ENCODE data around the gene BOC. TPM values are rescaled to one million over a fixed set of nuclear protein-coding genes. Genes with fewer than 3 reads are reported as not detected.

The BOC gene
- polyA plus RNA-seq, 3 donors from 2014 or later: not detected

DNA sequence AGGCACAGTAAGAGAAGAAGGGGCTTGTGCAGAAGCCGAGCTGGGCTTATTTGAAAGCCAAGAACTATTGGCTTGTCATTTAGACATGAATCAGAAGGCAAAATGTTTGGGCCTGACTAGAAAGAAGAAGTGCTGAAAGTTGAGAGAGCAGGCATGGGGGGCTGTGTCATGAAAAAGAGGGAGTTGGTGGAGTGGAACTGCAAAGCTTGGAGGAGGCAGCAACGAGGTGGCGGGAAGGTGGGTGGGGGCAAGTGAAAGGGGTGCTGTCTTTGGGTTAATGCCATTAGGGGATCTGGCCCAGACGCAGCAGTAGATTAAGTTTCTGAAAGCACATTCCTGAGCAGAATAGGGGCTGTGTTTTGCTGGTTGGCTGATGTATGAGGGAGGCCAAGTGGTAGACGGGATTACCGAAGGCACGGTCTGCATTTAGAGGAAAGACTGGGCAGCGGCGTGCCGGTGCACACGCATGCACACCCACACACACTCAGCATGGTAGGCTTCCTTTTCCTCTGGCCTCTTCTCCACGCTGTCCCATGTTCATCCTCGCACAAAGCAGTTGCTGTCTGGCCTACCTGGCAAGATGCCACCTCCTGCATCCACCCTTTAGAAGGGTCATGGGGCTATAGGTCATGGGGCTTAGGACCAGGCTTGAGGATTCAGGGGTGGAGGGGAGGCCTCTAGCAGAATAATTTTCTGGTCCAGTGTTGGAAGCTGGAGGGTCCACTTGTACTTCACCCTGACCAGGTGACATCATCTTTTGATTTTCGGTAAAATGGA lies 43.0 kb downstream of the BOC start:
- Mint-ChIP-seq H3K9me3 (no peaks in the 10 kb centered on the region), H3K4me3 (no peak overlapping the region), H3K4me1 (no peaks in the 10 kb centered on the region), H3K27me3 (ENCODE audit: low read depth in 3 of 3) (peaks cover 0 to 2% (median 0%) of the 10 kb centered on the region in 3 donors), H3K27ac (no peak overlapping the region), H3K36me3 (no peaks in the 10 kb centered on the region)
- DNase-seq: no peak

DNA sequence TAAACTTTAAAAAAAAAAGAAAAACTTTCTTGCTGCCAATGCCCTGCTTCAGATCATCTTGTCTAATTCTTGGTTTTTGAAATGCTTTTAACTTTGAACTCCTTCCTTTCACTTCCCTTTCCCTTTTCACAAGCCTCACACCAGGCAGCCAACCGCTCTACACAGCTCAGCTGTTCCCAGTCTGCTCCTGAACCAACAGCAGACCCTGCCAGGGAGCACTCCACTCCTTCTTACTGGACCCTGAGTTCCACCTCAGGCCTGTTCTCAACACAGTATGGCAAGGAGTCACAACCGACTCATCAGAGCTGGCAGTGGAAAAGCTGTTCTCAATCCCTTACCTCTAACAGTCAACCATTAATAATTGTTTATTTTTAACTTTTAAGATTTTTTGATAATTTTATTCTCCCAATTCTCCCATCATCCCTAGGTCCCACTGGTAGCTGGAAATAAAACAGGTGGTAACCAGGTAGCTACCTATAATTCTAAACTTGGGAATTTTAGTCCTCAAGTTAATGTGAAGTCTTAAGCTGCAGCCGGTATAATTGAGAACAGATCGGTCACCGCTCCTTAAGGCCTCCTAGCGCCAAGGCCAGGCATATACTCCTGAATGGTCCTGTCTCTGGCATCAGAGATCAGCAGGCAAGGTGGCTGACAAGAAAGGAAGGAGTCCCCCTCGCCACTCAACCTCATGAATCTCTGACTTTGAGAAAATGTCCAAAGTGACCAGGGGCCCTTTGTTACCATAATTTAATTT lies 43.9 kb downstream of the BOC start:
- peaks cover 0 to 3% (median 2%) of the 10 kb centered on the region in 3 donors for H3K27me3 Mint-ChIP-seq (ENCODE audit: low read depth in 3 of 3)
- H3K4me3 Mint-ChIP-seq: no peak overlapping the region
- no peaks in the 10 kb centered on the region for H3K36me3 Mint-ChIP-seq
- H3K9me3 Mint-ChIP-seq: no peaks in the 10 kb centered on the region
- no peaks in the 10 kb centered on the region for H3K4me1 Mint-ChIP-seq
- no peak overlapping the region for H3K27ac Mint-ChIP-seq
- DNase-seq: no peak

DNA sequence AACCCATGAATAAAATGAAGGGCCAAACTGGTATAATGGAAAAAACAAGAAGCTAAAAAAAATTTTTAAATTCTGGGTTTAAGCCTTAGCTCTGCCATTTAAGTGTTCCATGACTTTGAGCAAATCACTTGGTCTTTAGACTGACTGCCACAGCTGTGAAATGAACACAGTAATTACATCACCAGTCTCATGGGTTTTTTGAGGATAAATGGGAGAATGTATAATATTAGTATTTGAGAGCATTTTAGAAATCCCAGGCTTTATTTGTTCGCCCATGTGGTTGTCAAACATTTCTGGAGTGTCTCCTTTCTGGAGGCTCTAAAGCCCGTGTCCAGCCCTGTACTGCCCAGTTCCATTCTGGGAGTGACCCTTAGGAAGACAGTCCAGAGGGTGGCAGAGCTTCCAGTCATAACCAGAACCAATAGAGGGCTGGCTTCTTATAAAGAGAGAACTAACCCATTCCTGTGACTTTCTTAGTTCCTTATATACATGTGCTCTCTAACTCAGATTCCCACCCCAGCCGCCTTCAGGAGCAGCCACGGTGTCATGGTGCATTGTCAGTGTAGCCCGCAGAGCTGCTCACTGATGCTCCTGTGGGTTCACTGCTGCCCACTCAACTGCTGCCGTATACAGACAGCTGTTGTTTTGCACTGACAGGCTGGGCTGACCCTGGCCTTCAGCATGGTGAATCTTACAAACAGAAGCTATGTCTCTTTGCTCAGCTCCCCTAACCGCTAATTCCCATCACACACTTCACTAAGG lies 44.7 kb downstream of the BOC start:
- Mint-ChIP-seq H3K27me3 (ENCODE audit: low read depth in 3 of 3) (peaks cover 0 to 3% (median 2%) of the 10 kb centered on the region in 3 donors), H3K4me3 (no peak overlapping the region), H3K4me1 (no peaks in the 10 kb centered on the region), H3K36me3 (no peaks in the 10 kb centered on the region), H3K27ac (no peak overlapping the region), H3K9me3 (no peaks in the 10 kb centered on the region)
- no peak for DNase-seq

DNA sequence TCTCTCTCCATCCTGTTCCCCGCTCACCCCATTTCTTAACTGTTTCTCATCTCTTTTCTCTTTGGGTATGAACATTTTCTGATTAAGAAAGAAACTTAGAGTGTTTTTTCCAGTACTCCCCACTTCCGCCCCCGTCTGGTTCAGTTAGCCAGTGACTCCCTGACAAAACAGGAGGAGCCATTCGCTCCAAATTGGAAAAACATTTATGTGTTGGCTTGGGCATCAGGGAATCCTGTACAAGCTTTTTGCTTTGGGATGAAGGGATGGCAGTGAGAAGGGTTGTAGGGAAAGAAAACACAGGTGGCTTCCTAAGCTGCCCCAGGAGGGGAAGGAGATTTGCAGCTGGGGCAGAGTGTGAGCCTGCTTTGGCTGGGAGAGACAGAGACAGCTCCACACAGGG lies 47.0 kb downstream of the BOC start:
- H3K27me3 Mint-ChIP-seq (ENCODE audit: low read depth in 3 of 3): peaks cover 0 to 5% (median 0%) of the 10 kb centered on the region in 3 donors
- no peaks in the 10 kb centered on the region for H3K4me1 Mint-ChIP-seq
- no peak for DNase-seq
- no peak overlapping the region for H3K27ac Mint-ChIP-seq
- no peaks in the 10 kb centered on the region for H3K36me3 Mint-ChIP-seq
- H3K9me3 Mint-ChIP-seq: no peaks in the 10 kb centered on the region
- no peak overlapping the region for H3K4me3 Mint-ChIP-seq

DNA sequence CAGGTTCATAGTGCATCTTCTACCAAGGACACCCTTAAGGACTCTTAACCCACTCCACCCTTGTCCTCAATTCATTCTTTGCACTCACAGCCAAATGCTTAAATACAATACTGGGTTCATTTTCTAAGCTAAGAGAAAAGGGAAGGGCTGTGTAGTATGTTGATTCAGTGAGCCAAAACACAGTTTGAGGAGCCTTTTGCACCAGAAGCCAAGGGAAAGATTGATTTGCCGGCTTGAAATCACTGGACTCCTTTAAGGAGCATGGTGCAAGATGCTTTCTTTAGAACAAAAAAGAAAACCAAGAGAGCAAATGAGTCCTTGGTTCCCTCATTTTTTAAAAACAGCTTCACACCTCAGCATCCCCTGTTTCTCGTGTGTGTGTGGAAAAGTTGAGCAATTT lies 47.8 kb downstream of the BOC start:
- H3K4me1 Mint-ChIP-seq: no peaks in the 10 kb centered on the region
- no peaks in the 10 kb centered on the region for H3K9me3 Mint-ChIP-seq
- H3K27ac Mint-ChIP-seq: no peak overlapping the region
- H3K4me3 Mint-ChIP-seq: no peak overlapping the region
- peaks cover 0 to 5% (median 0%) of the 10 kb centered on the region in 3 donors for H3K27me3 Mint-ChIP-seq (ENCODE audit: low read depth in 3 of 3)
- DNase-seq: no peak
- H3K36me3 Mint-ChIP-seq: no peaks in the 10 kb centered on the region

DNA sequence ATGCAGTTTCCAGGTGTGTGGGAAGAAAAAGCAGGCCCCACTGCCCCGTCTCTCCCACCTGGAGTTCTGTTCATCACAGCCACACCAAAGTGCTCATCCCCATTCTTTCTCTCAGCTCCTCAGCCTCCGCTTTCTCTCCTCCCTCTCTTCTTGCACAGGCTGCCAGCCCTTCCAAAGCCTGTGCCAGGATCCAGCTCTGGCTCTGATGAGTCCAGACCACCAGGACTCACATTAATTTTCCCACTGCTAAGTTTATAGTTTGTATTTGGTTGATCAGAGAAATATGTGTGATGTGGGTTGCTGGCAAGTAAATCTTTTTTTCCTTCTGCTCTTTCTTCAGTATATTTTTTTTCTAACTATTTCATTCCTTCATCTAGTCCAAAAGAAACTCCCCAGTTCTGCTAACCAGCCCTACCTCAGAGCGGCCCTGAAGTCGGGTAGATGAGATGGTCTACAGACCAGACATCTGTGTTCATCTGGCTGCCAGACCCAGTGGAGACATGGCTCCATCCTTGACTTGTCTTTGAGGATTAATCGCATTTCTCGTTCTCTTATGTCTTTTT lies 49.8 kb downstream of the BOC start:
- no peak overlapping the region for H3K27ac Mint-ChIP-seq
- DNase-seq: no peak

DNA sequence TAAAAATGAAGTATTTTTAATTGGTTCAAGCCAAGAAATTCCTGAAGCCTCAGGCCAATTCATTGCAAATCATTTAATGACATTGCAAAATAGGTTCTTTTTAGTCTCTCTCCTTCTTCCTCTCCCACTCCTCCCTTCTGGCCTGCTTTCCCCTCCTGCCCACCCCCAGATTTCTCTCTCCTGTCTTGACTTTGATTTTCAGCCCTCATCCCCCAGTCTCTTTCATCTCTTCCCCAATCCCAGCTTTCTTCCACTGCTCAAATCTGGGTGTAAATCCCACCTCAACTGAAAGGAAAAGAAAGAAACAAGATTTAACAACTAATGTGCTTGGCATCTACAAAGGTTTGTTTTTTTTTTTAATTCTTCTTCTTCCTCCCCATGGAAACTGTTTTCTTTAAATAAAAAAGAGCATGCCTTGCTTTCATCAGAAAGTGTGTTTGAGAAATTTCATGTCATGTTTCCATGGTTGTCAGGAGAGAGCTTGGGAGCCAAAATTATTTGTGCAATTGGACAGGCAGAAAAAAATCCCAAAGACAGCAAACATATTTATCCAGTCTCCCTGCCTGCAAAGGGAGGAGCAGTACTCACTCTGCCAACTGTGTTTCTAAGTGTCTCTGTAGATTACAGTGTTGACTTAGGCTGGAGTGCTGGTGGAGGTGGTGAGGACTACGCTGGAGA lies 50.4 kb downstream of the BOC start:
- no peak overlapping the region for H3K27ac Mint-ChIP-seq
- no peaks in the 10 kb centered on the region for H3K9me3 Mint-ChIP-seq
- no peak overlapping the region for H3K4me3 Mint-ChIP-seq
- peaks cover 0 to 5% (median 0%) of the 10 kb centered on the region in 3 donors for H3K27me3 Mint-ChIP-seq (ENCODE audit: low read depth in 3 of 3)
- DNase-seq: no peak
- H3K4me1 Mint-ChIP-seq: no peaks in the 10 kb centered on the region
- no peaks in the 10 kb centered on the region for H3K36me3 Mint-ChIP-seq

More for the DNA sequence above, 49.8 kb downstream of the BOC start:
- H3K9me3 Mint-ChIP-seq: no peaks in the 10 kb centered on the region
- H3K4me1 Mint-ChIP-seq: no peaks in the 10 kb centered on the region
- peaks cover 0 to 5% (median 0%) of the 10 kb centered on the region in 3 donors for H3K27me3 Mint-ChIP-seq (ENCODE audit: low read depth in 3 of 3)
- no peaks in the 10 kb centered on the region for H3K36me3 Mint-ChIP-seq
- H3K4me3 Mint-ChIP-seq: no peak overlapping the region

DNA sequence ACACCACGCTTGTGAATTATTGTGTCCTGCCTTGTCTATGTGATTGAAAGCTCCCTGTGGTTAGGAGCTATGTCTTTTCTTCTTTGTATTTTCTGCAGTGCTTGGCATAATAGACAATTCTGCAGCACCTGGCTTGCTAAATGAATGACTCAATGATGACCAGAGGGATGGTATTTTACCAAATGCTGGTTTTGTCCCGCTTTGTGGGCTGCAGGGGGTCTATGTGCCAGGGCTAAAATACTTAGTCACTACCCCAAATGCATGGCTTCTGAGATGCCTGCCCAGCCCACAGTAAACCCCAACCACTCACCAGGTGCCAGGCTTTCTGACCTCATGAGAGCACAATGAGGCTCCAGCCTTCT lies 50.9 kb downstream of the BOC start:
- Mint-ChIP-seq H3K27ac (no peak overlapping the region), H3K36me3 (no peaks in the 10 kb centered on the region), H3K27me3 (ENCODE audit: low read depth in 3 of 3) (peaks cover 0 to 5% (median 0%) of the 10 kb centered on the region in 3 donors), H3K4me3 (no peak overlapping the region), H3K4me1 (no peaks in the 10 kb centered on the region), H3K9me3 (no peaks in the 10 kb centered on the region)
- no peak for DNase-seq

DNA sequence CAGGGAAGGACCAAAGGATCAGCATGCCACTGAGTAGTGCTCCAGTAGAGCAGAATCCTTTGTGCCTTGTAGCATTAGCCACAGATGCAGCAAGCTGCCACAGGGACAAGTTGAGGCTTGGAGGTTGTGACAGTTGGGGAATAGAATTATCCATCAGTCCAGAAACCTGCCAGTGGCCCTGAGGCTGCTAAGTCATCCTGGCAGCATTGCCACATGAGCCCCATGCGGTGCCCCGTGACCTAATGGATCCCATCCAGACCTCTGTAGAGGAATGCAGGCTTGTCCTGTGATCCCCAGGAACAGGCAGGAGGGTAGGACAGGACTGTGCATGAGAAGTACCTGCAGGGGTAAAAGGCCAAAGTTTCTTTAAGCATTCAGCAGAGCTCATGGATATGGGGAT lies 51.7 kb downstream of the BOC start:
- no peaks in the 10 kb centered on the region for H3K9me3 Mint-ChIP-seq
- no peak overlapping the region for H3K4me3 Mint-ChIP-seq
- no peak overlapping the region for H3K27ac Mint-ChIP-seq
- no peaks in the 10 kb centered on the region for H3K4me1 Mint-ChIP-seq
- no peaks in the 10 kb centered on the region for H3K36me3 Mint-ChIP-seq
- peaks cover 0 to 8% (median 2%) of the 10 kb centered on the region in 3 donors for H3K27me3 Mint-ChIP-seq (ENCODE audit: low read depth in 3 of 3)
- no peak for DNase-seq

DNA sequence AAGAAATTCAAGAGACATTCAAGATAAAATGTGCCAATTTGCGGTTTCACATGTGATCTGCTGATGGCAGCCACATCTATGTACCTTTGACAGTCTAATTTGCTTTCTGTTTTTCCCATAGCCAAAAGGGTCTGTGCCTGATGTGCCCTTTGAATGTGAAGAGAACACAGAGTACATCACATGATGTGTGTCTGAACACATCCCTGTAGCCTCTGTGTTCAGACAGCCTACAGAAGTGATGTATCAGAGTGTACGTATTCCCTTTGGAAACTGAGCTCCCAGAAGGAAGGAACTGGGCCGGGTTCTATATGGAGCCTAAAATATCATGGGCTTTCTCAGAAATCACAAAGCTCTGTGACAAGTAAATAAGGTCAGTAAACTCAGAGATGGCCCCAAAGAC lies 52.4 kb downstream of the BOC start:
- H3K27me3 Mint-ChIP-seq (ENCODE audit: low read depth in 3 of 3): peaks cover 0 to 9% (median 3%) of the 10 kb centered on the region in 3 donors
- no peaks in the 10 kb centered on the region for H3K9me3 Mint-ChIP-seq
- H3K4me1 Mint-ChIP-seq: no peaks in the 10 kb centered on the region
- no peaks in the 10 kb centered on the region for H3K36me3 Mint-ChIP-seq
- DNase-seq: no peak
- H3K27ac Mint-ChIP-seq: no peak overlapping the region
- H3K4me3 Mint-ChIP-seq: no peak overlapping the region

DNA sequence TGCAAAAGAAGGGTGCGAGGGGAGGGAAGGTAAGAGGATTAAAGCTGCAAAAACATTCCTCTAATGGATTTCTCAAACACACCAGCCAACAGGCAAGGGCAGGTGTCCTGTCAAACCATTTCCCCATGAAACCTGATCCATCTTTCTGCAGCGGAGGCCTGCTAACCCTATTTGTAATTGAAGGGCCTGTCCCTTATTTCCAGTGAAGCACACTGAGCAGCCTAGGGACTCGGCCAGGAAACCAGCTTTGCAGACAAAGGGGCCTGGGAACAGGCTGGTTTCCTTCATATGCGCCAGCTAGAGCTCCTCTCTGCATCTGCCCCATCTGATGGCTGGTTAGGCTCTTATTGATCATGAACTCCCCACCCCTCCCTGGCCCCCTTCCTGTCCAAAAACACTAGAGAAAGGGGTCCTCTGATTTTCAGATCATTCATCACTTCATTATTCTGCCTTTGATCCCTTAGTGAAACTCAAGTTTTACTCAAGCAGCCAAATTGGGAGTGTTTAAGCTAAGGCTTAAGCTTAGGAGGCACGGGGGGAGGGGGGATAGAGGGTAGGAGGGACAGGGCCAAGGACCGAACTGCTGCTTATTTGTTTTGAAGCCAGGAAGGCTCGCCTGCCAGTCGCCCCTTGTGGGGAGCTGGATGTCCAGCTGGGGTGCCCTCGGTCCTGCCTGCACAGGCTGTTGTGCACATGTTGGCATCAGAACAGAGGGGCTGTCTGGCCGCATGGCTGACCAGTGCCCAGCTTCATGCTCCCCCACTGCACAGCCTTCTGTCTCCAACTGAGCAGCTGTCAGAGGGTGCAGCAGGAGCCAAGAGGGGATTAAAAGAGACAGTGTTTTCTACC lies 53.1 kb downstream of the BOC start:
- Mint-ChIP-seq H3K4me1 (no peaks in the 10 kb centered on the region), H3K9me3 (no peaks in the 10 kb centered on the region), H3K27me3 (ENCODE audit: low read depth in 3 of 3) (peaks cover 0 to 9% (median 3%) of the 10 kb centered on the region in 3 donors), H3K36me3 (no peaks in the 10 kb centered on the region), H3K4me3 (no peak overlapping the region), H3K27ac (no peak overlapping the region)
- no peak for DNase-seq

DNA sequence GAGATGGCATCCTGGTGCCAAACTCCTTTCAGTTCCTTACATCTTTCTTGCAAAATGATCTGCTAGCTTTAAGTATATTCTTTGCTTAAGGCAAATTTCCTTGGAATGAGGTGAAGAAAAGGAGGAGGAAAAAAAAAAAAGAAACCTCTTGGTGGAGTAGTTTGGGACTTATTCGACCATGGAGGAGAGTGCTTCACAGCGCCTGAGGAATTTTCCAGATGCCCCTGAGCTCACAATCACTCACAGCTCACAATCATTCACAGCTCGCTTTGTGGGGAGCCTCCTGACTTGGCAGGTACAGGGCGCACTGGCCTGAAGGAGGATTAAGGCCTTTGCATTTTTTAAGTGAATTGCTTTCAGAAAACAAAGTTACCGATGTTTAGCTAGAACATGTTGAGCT lies 53.9 kb downstream of the BOC start:
- Mint-ChIP-seq H3K4me3 (no peak overlapping the region), H3K4me1 (no peaks in the 10 kb centered on the region), H3K27ac (no peak overlapping the region), H3K27me3 (ENCODE audit: low read depth in 3 of 3) (peaks cover 0 to 6% (median 3%) of the 10 kb centered on the region in 3 donors), H3K36me3 (no peaks in the 10 kb centered on the region), H3K9me3 (no peaks in the 10 kb centered on the region)
- no peak for DNase-seq

DNA sequence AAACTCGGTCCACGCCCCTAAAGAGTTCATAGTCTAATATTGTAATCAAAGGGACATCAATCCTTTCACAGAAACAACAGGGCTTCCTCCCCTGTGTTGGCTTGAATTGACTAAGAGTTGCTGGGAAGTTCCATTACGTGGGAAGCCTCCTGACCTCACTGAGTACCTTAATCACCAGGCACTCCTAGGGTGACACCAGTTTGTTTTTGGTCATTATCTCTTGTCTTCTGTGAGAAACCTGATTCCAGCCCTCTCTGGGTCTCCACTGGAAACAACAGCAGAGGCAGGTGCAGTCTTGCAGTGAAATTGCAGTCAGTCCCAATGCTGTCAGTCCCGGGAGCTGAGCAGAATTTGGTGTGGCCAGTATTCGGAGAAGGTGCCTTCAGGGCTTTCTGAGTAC lies 55.4 kb downstream of the BOC start:
- no peaks in the 10 kb centered on the region for H3K9me3 Mint-ChIP-seq
- H3K4me3 Mint-ChIP-seq: no peak overlapping the region
- no peak for DNase-seq

More for the DNA sequence above, 55.4 kb downstream of the BOC start:
- Mint-ChIP-seq H3K36me3 (no peaks in the 10 kb centered on the region), H3K27ac (no peak overlapping the region), H3K27me3 (ENCODE audit: low read depth in 3 of 3) (peaks cover 0 to 4% (median 3%) of the 10 kb centered on the region in 3 donors), H3K4me1 (no peaks in the 10 kb centered on the region)

All from immature natural killer cell (primary cell).